Nucleus accumbens (tissue), 56 donors: ENCODE data around the gene GABRB3.

Experiments used
- DNase-seq, 56 donors: peaks; one replicate each; lab custom pipeline; 2025; lab: John Stamatoyannopoulos, UW

Gene GABRB3

DNA sequence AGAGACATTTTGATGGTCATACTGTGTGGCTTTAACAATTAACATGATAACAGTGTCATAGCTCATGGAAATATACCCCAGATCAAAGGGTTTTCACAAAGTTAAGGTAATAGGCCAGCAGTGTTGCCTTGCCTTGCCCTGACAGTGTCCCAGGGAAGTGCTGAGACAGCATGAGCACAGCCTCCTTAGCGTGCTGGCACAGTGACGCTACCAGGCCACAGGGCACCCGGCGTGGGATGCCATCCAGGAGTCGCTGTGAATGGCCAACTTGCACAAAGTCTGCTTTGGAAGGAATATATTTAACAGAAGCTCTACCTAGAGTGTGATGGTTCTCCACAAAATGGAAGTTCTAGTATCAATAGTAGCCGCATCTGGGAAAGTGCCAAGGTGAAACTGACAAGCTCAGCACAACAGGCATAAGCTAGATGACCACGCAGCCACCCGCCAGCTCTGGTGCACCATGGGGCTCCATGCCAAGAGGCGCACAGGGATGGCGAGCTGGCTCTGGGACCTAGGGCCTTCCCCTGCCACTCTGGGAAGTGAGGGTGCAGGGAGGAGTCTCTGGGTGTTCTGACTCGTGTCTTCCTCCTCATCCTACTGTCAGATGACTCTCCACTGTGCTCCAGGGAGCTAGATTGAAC, 86.2 kb downstream of the GABRB3 start:
- peak in 1 of 56 donors; percentile 11 for DNase-seq

DNA sequence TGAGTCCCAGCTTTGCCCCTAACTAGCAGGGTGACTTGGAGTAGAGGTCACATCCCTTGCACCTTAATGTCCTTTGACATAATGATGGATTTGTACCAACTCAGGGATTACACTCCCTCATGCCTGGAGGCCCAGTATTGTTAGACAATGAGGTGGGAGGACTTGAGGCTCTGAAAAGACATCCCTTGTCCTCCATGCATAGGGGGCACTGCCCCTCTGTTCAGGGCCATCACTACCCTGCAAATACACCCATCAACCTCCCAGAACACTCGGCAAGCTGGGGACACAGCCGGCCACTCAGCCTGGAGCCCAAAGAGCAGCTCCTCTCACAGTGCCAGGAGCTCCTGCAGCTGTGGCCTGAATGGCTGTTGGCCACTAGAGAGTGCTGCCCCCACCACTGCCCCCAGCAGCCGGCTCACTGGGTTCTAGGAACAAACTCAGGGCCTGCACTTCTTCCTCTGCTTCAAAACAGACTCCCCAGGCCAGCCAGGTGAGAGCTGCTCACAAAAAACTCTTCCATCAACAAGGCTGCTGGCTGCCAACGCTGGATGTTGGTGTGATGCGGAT, 90.2 kb downstream of the GABRB3 start:
- DNase-seq: no peak

DNA sequence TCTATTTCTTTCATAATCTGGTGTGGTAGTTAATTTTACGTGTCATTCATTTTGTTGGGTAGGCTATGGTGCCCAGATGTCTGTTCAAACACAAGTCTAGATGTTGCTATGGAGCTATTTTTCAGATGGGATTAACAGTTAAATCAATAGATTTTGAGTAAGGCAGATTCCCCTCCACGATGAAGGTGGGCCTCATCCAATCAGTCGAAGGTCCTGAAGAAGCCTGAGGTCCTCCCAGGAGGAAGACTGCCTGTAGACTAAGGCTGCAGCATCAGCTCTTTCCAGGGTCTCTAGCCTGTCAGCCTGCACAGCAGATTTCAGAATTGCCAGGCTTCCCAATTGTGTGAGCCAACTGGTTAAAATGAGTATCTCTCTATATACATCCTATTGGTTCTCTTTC, 92.9 kb downstream of the GABRB3 start:
- DNase-seq: no peak

DNA sequence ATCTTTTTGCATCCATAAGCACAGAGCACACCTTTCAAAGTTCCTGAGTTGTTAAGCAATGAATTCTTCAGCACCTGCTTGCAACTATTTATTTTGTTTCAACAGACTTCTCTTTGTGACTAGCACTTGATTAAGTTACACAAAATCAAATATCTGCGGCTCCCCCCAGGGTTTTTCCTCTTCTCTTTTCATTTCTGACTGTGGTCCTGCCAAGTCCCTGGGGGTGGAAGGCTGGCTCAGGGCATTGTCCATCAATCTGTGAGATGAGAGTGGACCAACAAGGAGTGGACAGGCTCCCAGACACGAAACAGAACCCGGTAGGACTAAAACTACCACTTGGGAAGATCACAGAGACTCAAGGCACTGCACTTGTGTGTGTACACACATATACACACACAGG, 96.8 kb downstream of the GABRB3 start:
- no peak for DNase-seq

DNA sequence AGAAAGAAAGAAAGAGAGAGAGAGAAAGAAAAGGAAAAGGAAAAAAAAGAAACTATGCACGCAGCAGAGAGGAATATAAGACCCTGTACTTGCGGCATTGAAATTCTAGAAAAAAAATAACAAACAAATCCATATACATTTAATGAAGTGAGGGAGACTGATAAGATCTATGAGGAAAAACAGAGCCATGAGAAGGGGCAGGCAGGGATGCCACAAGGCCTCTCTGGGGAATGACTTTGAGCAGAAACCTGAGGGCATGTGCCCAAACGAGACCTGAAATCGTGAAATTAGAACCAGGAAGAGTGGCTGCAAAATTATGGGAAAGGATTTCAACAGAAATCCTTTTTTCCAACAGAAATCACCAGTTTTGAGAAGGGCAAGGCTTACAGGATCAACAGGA, 98.4 kb downstream of the GABRB3 start:
- no peak for DNase-seq

DNA sequence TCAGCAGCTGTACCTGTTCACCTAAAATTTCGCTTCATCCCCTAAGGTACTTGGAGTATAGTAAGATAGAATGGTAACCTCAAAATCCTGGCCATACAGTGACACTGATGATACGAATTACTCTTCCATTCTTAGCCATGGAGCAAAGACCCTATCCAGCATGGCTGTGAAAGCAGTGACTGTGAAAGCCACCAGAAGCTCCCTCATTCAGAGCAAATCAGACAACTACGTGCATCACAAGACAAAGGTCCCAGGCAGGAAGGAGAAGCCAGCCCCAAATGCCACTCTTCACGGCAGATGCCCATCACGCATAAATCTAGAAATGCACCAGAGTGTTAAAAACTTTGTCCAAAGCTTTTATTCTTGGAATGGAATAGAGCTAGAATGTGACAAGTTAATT, 99.4 kb downstream of the GABRB3 start:
- no peak for DNase-seq

DNA sequence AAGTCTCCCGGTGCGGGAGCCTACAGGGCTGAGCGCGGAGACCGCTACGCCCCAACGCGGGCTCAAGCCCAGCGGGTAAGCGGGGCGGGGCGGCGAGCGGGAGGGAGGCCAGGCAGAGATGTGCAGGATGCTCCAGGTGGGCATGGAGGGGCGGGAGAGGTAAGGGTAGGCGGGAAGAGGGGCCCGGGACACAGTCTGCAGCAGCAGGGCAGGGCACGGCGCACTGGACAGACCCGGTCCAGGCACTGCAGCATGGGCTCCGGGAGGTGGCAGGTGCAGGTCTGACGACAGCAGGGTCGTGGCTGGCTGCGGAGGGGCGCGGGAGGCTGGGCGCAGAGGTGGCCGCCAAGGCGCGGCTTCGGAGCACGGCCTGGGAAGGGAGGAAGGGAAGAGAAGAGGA, 102.8 kb downstream of the GABRB3 start:
- no peak for DNase-seq

DNA sequence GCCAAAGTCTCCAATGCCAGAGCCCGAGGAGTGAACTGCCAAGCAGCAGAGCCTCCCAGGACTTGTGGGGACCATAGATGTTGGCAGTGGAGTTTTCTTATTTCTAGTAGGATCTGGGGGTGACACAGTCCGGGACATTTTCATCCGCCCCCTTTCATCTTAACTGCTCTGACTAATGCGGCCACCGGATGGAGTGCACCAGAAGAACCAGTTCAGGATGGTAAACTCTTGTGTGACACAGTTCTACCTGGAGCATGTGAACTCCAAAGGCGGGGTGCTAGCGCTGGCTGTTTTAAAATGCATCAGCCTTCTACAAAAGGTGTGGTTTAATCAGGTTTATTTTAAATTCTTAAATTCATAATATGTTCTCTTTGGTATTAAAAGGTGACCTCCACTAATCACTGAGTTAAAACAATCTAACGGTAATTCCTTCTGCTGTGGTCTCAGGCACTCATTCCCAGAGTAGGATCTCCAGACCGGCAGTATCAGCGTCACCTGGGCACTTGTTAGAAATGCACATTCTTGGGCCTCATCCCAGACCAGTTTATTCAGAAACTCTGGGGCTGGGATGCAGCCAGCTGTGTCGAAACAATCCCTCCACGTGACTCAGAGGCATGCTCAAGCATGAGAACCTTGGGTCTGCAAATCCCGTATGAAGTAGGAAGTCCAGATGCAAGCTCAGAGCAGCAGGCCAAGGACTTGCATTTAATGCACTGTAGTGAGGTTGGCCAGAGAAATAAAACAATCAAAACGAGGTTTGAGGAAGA, 105.5 kb downstream of the GABRB3 start:
- DNase-seq: peak in 14 of 56 donors; percentile 9 to 48 (median 22)

DNA sequence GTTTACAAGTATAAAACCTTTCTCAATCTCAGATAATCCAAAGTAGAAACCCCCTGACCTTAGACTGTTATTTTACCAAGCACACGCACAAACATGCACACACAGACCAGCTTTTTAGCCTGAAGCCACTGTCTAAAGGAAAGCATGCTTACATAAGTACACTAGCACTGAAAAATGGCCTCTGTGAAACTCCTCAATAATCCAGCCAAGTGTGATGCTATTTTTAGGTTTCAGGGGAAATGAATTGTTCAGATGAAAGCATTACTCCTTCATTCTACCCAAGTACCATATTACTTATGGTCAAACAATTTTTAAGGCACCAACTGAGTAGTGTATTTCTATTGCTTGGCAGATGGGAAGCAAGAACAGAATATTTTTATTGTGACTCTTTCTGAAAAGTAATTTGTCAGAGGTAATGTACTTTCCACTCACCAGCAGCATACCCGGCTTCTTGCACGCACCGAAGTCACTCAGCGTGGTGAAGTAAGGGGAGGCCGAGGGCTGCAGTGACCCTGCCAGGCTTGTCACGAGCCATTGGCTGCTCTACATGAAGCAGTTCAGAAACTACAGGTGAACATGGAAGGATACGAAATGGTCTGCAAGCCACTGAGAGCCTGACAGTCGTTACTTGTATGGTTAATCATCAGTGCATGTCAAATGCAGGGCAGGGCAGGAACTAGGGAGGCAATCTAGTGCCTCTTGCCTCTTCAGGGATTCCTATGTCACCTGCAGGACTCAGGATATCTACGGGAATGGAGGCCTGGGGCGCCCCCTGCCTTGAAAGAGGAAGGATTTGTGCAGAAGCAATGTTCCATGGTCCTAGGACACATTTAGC, 106.7 kb downstream of the GABRB3 start:
- DNase-seq: no peak

DNA sequence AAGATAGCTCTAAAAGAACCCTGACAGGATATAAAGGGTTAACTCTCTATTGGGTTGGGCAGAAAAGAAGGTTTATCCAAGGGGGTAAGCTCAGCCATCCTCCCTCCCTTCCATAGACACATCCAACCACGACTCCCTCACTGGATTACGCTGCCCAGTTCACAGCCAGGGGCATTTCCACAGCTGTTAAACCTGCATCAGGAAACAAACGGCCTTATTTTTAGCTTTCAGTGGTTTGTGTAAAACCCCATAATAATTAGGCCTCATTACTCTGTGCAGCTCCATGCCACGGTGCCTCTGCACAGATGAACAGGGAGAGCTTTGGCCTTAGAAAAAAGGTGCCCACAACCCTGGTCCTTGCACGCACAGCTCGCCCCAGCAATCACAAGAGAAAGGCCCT, 110.6 kb downstream of the GABRB3 start:
- DNase-seq: no peak

DNA sequence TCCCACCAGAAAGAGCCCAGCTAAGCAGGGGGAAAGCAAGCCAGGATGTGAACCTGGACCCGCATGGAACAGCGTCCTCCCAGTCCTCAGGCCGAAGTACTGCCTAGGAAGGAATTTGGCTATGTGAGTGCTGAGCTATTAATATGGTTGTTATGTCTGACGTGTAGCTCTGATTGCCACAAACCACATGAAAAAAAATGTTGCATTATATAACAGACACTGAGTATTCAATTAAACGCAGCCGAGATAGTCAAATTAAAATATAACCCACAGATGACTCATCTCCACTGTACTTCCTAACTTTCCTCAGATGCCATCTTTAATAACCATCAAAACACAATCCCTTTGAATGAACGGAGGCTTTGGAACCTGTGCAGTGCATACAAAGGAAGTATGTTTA, 111.1 kb downstream of the GABRB3 start:
- DNase-seq: no peak

DNA sequence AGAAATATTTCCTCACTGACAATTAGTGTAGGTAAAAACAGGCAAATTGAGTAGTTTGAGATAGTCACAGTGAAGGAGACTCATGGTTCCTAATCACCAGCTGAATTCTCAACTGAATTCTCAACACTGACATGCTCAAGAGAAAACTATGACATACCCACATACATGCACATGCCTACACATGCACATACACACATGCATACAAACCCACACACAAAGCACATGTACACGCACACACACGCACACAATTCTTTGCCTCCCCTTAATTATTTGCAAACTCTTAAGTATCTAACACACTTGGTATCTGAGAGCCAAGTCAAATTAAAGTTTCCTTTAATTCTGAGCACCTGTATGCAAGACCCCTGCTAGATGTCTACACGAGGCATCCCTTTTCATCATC, 111.8 kb downstream of the GABRB3 start:
- DNase-seq: no peak

DNA sequence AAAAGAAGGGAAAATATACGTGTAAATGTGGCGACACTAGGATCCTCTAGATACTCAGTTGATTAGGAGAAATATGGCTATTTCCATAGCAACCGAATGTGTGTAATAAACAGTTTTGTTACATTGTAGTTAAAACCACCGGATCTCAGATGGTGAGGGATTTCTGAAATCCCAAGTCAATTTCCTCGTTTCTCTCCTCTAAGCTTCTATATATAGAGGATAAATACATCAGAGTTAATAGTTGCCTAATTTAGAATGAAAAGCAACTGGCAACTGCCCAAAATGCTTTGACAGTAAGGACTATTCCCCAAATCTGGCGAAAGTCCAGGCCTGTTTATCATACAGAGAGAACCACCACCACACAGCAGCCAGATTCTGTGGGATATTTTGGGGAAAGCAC, 112.6 kb downstream of the GABRB3 start:
- no peak for DNase-seq

DNA sequence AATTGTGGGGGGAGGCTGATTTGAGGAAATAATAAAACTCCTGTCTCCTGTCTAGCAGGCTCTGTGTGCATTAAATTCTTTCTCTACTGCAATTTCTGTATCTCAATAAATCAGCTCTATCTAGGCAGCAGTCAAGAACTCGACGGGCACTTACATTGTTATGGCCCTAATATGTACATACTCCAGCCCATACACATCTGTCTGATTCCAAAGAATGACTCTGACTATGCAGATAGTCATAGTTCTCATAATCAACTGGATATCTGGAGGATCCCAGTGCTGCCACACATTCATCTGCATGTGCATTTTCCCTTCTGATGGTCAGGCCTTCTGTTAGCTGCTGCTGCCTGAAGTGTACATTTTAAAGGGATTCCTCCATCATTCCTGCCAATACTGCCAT, 114.6 kb downstream of the GABRB3 start:
- no peak for DNase-seq

DNA sequence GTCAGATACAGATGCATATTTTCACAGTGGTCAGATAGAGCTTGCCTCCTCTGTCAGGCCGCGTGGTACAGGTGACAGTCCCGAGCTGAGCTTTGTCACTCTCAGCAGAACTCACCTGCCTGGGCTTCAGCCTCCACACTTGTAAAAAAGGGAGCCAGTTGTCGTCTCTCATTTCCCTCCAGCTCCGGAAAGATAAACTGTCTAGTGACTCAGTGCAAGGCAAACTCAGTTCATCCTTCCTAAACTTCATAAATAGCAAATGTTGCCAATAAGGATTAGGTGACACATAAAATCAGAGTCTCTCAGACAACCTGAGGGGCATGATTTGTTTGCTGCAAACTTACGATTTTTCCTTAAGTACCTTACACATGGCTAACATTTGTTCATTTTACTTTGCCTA, 116.8 kb downstream of the GABRB3 start:
- no peak for DNase-seq

DNA sequence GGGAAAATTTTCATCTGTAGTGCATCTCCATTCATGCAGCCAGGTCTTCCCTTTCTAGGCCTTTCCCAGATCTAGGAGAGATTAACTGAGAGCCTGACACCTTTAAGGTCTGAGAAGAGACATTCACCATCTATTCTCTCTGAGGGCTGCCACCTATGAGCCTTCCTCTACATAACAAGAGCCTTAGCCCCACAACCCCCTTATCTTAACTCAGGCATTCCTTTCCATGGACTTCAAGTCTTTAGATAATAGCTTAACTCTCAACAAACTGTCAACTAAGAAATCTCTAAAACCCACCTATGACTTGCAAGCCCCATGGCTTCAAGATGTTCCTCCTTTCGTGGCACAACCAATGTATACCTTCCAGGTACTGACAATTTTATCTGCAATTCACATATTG, 121.0 kb downstream of the GABRB3 start:
- no peak for DNase-seq

DNA sequence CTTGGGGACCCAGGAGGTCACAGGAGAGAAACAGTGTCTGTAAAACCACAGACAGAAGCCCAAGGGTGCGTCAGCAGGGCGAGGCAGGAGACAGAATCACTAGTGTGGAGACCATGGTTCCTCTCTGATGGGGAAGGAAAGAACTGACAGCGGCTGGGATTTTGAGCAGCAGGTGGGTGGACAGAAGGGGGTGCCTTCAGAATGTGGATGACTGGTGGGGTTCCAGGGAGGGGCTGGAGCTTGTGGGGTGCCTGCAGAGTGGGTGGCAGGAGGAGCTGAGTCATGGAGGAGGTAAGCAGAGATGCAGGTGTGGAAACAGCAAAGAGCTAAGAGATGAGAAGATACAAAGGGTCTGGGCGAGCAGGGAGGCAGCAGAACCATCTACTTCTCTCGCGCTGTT, 124.2 kb downstream of the GABRB3 start:
- peak in 24 of 56 donors; percentile 13 to 70 (median 26) for DNase-seq

DNA sequence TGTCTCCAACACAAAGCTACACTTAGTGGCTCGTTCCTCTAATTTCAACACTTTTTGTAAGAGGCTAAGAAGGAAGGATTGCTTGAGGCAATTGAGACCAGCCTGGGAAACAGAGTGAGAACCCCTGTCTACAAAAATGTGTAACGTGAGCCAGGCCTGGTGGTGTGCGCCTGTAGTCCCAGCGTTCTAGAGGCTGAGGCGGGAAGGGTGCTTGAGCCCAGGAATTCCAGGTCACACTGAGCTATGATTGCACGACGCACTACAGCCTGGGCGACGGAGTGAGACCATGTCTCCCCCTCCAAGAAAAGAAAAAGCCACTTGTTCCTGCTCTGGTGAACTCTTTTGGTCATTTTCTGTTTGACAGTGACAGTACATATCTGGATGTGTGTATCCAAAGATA, 127.9 kb downstream of the GABRB3 start:
- DNase-seq: no peak

DNA sequence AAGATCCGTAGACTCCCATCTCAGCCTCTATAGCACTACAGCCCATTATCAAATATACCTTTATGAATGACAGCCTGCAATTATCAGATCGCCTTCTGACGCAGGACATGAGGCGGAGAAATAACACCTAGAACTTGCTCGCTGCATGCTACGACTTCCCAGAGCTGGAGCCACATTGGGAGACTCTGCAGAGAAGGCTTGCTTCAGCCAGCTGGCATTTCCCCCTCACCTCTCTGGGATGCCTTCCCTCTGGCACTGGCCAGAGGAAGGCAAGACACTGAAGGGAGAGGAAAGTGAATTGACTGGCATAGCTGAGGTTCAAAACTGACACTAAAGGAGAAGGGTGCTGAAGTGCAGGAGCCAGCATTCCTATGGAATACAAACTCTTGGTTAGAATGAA, 131.7 kb downstream of the GABRB3 start:
- no peak for DNase-seq

DNA sequence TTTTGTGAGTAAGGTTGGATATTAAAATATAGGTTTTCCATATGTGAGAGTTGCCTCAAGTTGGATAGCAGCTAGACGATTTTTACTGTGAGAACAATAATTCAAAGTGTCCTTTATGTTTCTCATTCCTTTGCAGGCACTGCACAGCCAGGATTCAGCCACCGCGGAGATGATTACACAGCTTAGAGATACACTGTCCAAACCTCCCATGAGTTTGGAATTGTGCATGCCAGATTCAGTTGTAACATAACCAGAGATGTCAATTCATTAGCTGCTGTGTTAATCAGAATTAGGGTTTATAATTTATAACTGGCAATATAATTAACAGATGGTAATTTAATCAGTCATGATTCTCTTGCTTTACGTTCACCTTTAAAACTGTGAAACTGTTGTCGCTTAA, 132.3 kb downstream of the GABRB3 start:
- DNase-seq: no peak

DNA sequence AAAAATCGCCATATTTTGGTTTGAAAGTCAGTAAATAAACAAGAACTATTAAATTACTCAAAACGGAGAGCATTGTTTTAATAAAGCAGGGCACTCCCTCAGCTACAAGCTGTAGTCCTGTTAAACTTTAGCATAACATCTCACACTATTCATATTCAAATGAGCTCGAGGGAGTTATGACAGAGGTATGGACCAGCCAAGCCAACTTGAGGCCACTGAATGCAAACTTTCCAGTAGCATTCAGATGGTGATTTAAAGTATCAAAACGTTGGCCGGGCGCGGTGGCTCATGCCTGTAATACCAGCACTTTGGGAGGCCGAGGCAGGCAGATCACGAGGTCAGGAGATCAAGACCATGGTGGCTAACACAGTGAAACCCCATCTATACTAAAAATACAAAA, 132.9 kb downstream of the GABRB3 start:
- no peak for DNase-seq
